ENCODE data around the gene SLC35F3.

SLC35F3 gene

GRCh38 chr1:234262007-234262753, 357.7 kb downstream of the SLC35F3 start:
- no peaks in the 10 kb centered on the region for H3K79me2 ChIP-seq (ENCODE audit: control insufficient read depth, insufficient read depth, low read length, unreplicated experiment)
- H2AFZ ChIP-seq (ENCODE audit: low read length, unreplicated experiment): no peak overlapping the region
- H3K4me1 ChIP-seq (ENCODE audit: control insufficient read depth, insufficient read depth, low read length, unreplicated experiment): no peaks in the 10 kb centered on the region
- peaks cover 37% of the 10 kb centered on the region for H3K27me3 ChIP-seq (ENCODE audit: insufficient read depth, low read length)
- no peaks in the 10 kb centered on the region for H3K36me3 ChIP-seq (ENCODE audit: insufficient read depth, low read length)
- H3K4me3 ChIP-seq (ENCODE audit: low read depth, low read length): no peak overlapping the region
- no peak overlapping the region for H3K27ac ChIP-seq (ENCODE audit: low read depth, low read length)

GRCh38 chr1:234262754-234263105, 358.3 kb downstream of the SLC35F3 start:
- H3K79me2 ChIP-seq (ENCODE audit: control insufficient read depth, insufficient read depth, low read length, unreplicated experiment): no peaks in the 10 kb centered on the region
- no peak overlapping the region for H2AFZ ChIP-seq (ENCODE audit: low read length, unreplicated experiment)
- H3K4me3 ChIP-seq (ENCODE audit: low read depth, low read length): no peak overlapping the region
- H3K4me1 ChIP-seq (ENCODE audit: control insufficient read depth, insufficient read depth, low read length, unreplicated experiment): no peaks in the 10 kb centered on the region
- peaks cover 32% of the 10 kb centered on the region for H3K27me3 ChIP-seq (ENCODE audit: insufficient read depth, low read length)
- no peak overlapping the region for H3K27ac ChIP-seq (ENCODE audit: low read depth, low read length)
- H3K36me3 ChIP-seq (ENCODE audit: insufficient read depth, low read length): no peaks in the 10 kb centered on the region

- no peaks in the 10 kb centered on the region for H3K36me3 ChIP-seq (ENCODE audit: insufficient read depth, low read length)
- no peaks in the 10 kb centered on the region for H3K79me2 ChIP-seq (ENCODE audit: control insufficient read depth, insufficient read depth, low read length, unreplicated experiment)
- no peak overlapping the region for H3K27ac ChIP-seq (ENCODE audit: low read depth, low read length)
- H3K4me1 ChIP-seq (ENCODE audit: control insufficient read depth, insufficient read depth, low read length, unreplicated experiment): no peaks in the 10 kb centered on the region
- H3K4me3 ChIP-seq (ENCODE audit: low read depth, low read length): no peak overlapping the region
- H3K27me3 ChIP-seq (ENCODE audit: insufficient read depth, low read length): peaks cover 26% of the 10 kb centered on the region; the same call in 1 of the 2 replicates
- H2AFZ ChIP-seq (ENCODE audit: low read length, unreplicated experiment): no peak overlapping the region
Observed at GRCh38 chr1:234264832-234265231, 360.4 kb downstream of the SLC35F3 start.

- Histone ChIP-seq H2AFZ (ENCODE audit: low read length, unreplicated experiment) (no peak overlapping the region), H3K4me3 (ENCODE audit: low read depth, low read length) (no peak overlapping the region), H3K4me1 (ENCODE audit: control insufficient read depth, insufficient read depth, low read length, unreplicated experiment) (no peaks in the 10 kb centered on the region), H3K79me2 (ENCODE audit: control insufficient read depth, insufficient read depth, low read length, unreplicated experiment) (no peaks in the 10 kb centered on the region), H3K36me3 (ENCODE audit: insufficient read depth, low read length) (no peaks in the 10 kb centered on the region), H3K27ac (ENCODE audit: low read depth, low read length) (no peak overlapping the region), H3K27me3 (ENCODE audit: insufficient read depth, low read length) (peaks cover 21% of the 10 kb centered on the region; the same call in 1 of the 2 replicates)
Observed at GRCh38 chr1:234265321-234265720, 360.8 kb downstream of the SLC35F3 start.

GRCh38 chr1:234265861-234266260, 361.4 kb downstream of the SLC35F3 start:
- H3K27ac ChIP-seq (ENCODE audit: low read depth, low read length): no peak overlapping the region
- no peak overlapping the region for H2AFZ ChIP-seq (ENCODE audit: low read length, unreplicated experiment)
- no peaks in the 10 kb centered on the region for H3K79me2 ChIP-seq (ENCODE audit: control insufficient read depth, insufficient read depth, low read length, unreplicated experiment)
- H3K27me3 ChIP-seq (ENCODE audit: insufficient read depth, low read length): peaks cover 17% of the 10 kb centered on the region; the same call in 1 of the 2 replicates
- H3K4me3 ChIP-seq (ENCODE audit: low read depth, low read length): no peak overlapping the region
- no peaks in the 10 kb centered on the region for H3K4me1 ChIP-seq (ENCODE audit: control insufficient read depth, insufficient read depth, low read length, unreplicated experiment)
- no peaks in the 10 kb centered on the region for H3K36me3 ChIP-seq (ENCODE audit: insufficient read depth, low read length)

- H3K27ac ChIP-seq (ENCODE audit: low read depth, low read length): no peak overlapping the region
Observed at GRCh38 chr1:234270093-234270492, 365.6 kb downstream of the SLC35F3 start.

GRCh38 chr1:234270581-234271242, 366.2 kb downstream of the SLC35F3 start:
- H3K36me3 ChIP-seq (ENCODE audit: insufficient read depth, low read length): no peaks in the 10 kb centered on the region
- no peaks in the 10 kb centered on the region for H3K4me1 ChIP-seq (ENCODE audit: control insufficient read depth, insufficient read depth, low read length, unreplicated experiment)
- no peak overlapping the region for H3K27ac ChIP-seq (ENCODE audit: low read depth, low read length)
- peaks cover 24% of the 10 kb centered on the region; the same call in 1 of the 2 replicates for H3K27me3 ChIP-seq (ENCODE audit: insufficient read depth, low read length)
- H3K4me3 ChIP-seq (ENCODE audit: low read depth, low read length): no peak overlapping the region
- no peaks in the 10 kb centered on the region for H3K79me2 ChIP-seq (ENCODE audit: control insufficient read depth, insufficient read depth, low read length, unreplicated experiment)
- no peak overlapping the region for H2AFZ ChIP-seq (ENCODE audit: low read length, unreplicated experiment)

More at GRCh38 chr1:234270093-234270492, 365.6 kb downstream of the SLC35F3 start:
- no peak overlapping the region for H3K4me3 ChIP-seq (ENCODE audit: low read depth, low read length)
- no peak overlapping the region for H2AFZ ChIP-seq (ENCODE audit: low read length, unreplicated experiment)
- H3K4me1 ChIP-seq (ENCODE audit: control insufficient read depth, insufficient read depth, low read length, unreplicated experiment): no peaks in the 10 kb centered on the region
- H3K79me2 ChIP-seq (ENCODE audit: control insufficient read depth, insufficient read depth, low read length, unreplicated experiment): no peaks in the 10 kb centered on the region
- peaks cover 24% of the 10 kb centered on the region; the same call in 1 of the 2 replicates for H3K27me3 ChIP-seq (ENCODE audit: insufficient read depth, low read length)
- H3K36me3 ChIP-seq (ENCODE audit: insufficient read depth, low read length): no peaks in the 10 kb centered on the region

- peaks cover 29% of the 10 kb centered on the region; the same call in 1 of the 2 replicates for H3K27me3 ChIP-seq (ENCODE audit: insufficient read depth, low read length)
- H3K27ac ChIP-seq (ENCODE audit: low read depth, low read length): no peak overlapping the region
- no peak overlapping the region for H3K4me3 ChIP-seq (ENCODE audit: low read depth, low read length)
- no peak overlapping the region for H2AFZ ChIP-seq (ENCODE audit: low read length, unreplicated experiment)
- no peaks in the 10 kb centered on the region for H3K79me2 ChIP-seq (ENCODE audit: control insufficient read depth, insufficient read depth, low read length, unreplicated experiment)
- H3K36me3 ChIP-seq (ENCODE audit: insufficient read depth, low read length): no peaks in the 10 kb centered on the region
- H3K4me1 ChIP-seq (ENCODE audit: control insufficient read depth, insufficient read depth, low read length, unreplicated experiment): no peaks in the 10 kb centered on the region
Observed at GRCh38 chr1:234271243-234271606, 366.7 kb downstream of the SLC35F3 start.

- no peak overlapping the region for H3K4me3 ChIP-seq (ENCODE audit: low read depth, low read length)
- no peak overlapping the region for H3K27ac ChIP-seq (ENCODE audit: low read depth, low read length)
- no peak overlapping the region for H2AFZ ChIP-seq (ENCODE audit: low read length, unreplicated experiment)
- H3K36me3 ChIP-seq (ENCODE audit: insufficient read depth, low read length): no peaks in the 10 kb centered on the region
- H3K4me1 ChIP-seq (ENCODE audit: control insufficient read depth, insufficient read depth, low read length, unreplicated experiment): no peaks in the 10 kb centered on the region
- peaks cover 40% of the 10 kb centered on the region; the same call in 1 of the 2 replicates for H3K27me3 ChIP-seq (ENCODE audit: insufficient read depth, low read length)
- H3K79me2 ChIP-seq (ENCODE audit: control insufficient read depth, insufficient read depth, low read length, unreplicated experiment): no peaks in the 10 kb centered on the region
Observed at GRCh38 chr1:234272656-234273312, 368.3 kb downstream of the SLC35F3 start.

- no peaks in the 10 kb centered on the region for H3K79me2 ChIP-seq (ENCODE audit: control insufficient read depth, insufficient read depth, low read length, unreplicated experiment)
- no peak overlapping the region for H2AFZ ChIP-seq (ENCODE audit: low read length, unreplicated experiment)
- H3K4me3 ChIP-seq (ENCODE audit: low read depth, low read length): no peak overlapping the region
- H3K27me3 ChIP-seq (ENCODE audit: insufficient read depth, low read length): peaks cover 40% of the 10 kb centered on the region; the same call in 1 of the 2 replicates
- no peaks in the 10 kb centered on the region for H3K4me1 ChIP-seq (ENCODE audit: control insufficient read depth, insufficient read depth, low read length, unreplicated experiment)
- H3K36me3 ChIP-seq (ENCODE audit: insufficient read depth, low read length): no peaks in the 10 kb centered on the region
- no peak overlapping the region for H3K27ac ChIP-seq (ENCODE audit: low read depth, low read length)
Observed at GRCh38 chr1:234273981-234274380, 369.5 kb downstream of the SLC35F3 start.

Data from ACC112 (cell line).